Effector CD8-positive, alpha-beta T cell (primary cell): ENCODE data around the gene NR1I3.
"Not testable (repeated sequence)": the region's sequence is repeated elsewhere in the genome, so short reads cannot be mapped to it uniquely, and the experiment has no call there.

Experiments used
- DNase-seq: peaks from one replicate; lab custom pipeline; 2025; lab: John Stamatoyannopoulos, UW

The NR1I3 gene

DNA sequence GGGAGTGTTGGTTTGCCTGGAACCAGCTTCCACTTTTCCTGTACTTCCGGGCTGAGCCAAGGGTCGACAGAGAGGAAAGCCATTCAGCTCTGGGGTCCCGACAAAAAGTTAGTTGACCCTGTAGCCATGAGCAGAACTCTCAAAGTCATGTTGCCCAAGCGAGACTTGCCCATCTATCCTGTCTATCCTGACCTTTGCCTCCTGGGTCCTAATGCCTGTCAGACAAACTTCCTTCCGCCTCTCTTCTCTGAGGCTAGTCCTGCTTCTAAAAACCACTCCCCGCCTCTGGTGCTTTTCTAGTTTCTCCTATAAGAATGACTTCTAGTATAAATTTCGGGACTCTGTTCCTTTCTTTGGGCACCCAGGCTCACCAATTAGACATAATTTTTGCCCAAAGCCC, 12.8 kb upstream of the NR1I3 start:
- DNase-seq: no peak

DNA sequence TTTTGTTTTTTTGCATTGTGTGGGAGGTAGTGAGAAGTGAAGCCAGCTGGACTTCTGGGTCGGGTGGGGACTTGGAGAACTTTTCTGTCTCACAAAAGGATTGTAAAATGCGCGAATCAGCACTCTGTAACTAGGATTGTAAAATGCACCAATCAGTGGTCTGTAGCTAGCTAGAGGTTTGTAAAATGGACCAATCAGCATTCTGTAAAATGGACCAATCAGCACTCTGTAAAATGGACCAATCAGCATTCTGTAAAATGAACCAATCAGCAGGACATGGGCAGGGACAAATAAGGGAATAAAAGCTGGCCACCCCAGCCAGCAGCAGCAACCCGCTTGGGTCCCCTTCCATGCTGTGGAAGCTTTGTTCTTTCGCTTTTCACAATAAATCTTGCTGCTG, 12.1 kb upstream of the NR1I3 start:
- not testable (repeated sequence) for DNase-seq

DNA sequence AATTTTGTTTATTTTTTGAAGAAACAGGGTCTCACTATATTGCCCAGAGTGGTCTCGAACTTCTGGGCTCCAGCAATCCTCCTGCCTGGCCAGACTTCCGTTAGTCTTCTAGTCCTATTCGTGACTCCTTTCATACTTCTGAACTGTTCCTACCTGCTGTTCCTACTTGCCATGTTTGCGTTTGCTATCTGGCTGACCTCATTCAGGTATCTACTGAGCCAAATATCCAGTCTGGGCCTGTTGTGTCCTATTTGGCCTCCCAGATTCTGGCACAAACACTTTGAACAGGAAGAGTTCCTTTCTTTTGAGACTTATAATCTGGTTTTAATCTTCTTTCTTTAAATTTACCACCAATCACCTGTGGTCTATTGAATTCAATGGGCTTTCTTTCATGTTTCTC, 6.9 kb upstream of the NR1I3 start:
- no peak for DNase-seq

DNA sequence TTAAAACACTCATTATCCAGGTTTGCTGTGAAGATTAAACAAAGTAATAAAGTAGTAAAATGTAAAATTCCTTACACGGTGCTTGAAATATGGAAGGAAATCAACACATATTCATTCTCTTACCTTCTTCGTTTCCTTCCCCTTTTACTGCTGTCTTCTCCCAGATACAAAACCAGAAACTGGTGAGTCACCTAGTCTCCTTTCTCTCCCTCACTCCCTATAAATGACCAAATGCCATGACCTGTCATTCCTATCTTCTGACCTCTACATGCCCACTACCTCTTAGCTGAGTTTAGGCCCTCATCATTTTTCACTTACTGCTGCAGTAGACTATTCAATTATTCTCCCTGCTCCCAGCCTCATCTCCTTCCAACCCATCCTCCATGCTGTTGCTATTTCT, 4.3 kb upstream of the NR1I3 start:
- no peak for DNase-seq

DNA sequence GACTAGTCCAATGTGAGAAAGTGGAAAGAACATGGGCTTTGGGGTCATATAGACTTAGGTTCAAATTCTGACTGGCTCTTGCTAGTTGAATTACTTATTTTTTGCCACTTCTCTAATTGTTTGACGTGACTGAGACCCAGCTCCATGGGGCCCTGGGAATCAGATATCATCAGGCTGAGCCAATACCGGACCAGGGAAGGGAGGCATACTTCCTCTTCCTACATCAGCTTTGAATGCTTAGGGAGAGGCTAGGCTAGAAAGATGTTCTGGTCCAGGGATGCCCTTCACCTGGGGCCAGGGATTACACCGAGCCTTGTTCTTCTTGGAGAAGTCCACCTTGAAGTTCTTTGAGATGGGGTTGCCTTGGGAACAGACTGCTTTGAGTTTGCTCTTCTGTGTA, 3.7 kb upstream of the NR1I3 start:
- DNase-seq: no peak

DNA sequence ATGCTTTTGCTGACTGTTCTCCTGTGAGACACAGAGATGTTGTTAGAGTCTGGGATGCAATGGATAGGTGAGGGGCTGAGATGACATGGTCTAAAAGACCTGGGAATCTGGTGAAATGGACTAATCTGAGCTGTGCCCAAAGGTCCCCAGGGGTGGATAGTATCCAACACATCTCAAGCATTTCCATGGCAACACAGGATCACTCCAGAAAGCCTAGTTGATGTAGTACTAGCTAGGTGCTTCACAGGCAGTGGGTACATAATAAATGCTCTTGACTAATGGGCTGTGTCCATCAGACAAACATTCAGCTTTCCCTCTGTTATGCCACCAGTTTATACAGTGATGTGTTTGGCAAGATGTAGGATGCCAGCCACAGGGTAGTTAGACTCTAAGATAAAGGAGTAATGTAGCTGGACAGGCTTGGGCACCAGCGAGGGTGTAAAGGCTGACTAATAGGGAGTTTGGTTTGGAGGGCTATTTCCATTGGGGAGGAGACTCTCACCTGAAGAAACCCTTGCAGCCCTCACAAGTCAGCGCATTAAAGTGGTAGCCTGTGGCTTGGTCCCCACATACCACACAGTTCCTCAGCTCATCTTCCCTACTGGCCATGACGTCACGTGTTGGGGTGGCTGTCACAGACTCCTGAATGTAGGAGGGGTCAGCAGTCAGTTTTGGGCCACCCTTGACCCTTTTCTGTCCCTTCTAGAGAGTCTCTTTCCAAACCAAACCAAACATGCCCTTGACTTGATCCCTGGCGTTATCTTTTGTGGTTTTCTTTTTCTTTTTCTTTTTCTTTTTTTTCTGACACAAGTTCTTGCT, 1.8 kb downstream of the NR1I3 start:
- DNase-seq: no peak

DNA sequence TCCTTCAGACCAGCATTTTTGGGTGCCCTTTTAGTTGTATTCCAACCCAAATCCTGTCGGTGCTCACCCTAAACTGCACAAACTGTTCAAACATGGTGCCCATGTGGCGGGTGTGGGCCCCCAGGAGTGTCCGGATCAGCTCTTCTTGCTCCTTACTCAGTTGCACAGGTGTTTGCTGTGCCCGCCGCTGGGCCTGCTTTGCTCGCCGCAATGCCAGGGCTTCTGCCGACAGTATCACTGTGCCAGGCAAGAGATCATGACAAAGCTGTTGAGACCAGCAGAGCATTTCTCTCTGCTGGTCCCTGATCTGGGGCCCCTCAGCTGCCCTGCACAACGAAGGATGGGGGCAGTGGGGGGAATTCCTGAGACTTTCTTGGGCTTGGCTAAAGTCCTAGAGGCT, 4.9 kb downstream of the NR1I3 start:
- no peak for DNase-seq

DNA sequence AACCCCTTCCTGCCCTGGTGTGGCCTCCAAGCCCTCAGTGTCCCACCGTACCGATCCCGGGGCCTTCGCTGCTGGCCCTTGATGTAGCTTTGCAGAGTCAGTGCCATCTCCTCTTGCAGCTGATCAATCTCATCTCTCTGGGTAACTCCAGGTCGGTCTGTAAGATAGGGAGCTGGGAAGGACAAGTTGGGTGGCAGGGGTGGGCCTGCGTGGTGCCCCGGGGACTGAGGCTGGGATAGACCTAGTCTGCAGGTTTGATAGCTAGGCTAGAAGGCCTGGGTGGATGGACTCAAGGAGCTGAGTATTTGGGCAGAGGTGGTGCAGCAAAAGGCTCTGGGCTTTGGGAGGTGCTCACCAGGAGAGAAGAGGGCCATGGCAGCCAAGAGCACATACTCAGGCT, 7.2 kb downstream of the NR1I3 start:
- DNase-seq: no peak

DNA sequence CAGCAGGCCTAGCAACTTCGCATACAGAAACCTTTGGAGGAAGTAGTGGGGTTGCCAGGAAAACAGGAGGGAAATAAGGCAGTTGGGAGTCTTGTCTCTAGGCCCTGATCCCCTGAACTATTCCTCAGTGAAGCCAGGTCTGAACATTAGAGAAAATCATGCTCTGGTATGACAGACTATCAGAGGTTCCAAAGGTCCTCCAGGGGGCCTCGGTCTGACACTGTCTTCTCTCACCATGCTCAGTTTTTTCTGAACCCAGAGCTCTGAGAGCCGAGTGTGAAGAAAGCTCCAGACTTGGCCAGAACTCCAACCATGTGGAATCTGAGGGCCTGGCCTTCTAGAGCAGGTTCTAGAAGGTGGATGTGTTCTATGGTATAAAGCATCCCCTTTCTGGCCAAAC, 8.1 kb downstream of the NR1I3 start:
- no peak for DNase-seq

DNA sequence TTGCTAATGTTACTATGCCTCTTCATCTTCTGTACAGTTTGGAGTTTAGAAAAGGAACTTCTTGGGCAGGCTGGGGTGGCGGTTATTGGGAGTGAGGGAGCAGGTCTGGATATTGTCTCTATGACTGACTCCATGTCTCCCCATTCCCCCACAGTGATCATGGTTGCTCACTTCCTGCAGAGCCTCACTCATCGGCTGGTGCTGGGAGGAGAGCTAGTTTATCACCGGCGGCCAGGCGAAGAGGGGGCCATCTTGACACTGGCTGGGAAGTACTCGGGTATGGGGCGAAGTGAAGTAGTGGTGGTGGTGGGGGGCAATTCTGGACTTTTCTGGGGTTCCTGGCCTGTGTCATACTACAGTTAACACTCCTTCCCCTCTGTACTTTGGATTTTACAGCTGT, 10.0 kb downstream of the NR1I3 start:
- no peak for DNase-seq

DNA sequence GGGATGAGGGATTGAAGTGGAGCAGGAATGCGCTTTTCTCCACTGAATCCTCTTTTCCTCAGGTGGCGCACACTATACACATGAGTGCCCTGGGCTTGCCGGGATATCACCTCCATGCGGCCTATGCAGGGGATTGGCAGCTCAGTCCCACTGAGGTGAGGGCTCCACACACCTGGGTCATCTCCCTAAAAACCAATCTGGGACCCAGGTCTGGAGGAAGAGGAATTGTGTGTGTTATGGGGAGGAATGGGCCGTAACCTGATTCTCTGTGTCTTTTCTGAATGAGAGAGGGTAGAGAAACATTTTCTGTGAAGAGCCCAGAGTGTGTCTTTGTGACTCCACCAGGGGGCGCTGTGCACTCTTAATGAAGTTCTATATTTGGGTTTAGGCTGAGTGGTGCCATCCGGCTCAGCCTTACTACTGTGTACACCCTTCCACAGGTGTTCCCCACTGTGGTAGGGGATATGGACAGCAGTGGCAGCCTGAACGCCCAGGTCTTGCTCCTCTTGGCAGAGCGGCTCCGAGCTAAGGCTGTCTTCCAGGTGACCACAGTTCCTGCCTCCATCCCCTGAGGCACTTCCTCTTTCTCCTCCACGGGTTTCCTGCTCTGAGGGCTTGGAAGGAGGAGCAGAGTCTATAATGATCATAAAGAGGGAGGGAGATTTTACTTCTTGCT, 10.7 kb downstream of the NR1I3 start:
- peak; percentile 82 for DNase-seq

DNA sequence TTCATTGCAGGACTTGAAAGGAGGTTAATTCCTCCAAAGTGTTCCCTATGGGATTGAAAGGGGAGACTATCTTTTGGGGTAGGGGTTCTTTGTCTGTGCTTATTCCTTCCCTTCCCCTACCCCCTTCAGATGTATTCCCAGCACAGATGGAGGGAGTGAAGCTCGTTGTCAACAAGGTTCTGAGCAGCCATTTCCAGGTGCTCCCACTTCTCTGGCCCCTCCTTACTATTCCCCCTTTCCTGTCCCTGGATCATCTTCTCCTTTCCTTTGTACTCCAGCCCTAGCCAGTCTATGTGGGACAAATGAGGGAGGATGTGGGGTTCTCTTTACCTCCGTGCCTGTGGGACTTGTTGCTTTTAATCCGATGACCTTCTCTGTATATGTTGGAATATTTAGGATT, 11.2 kb downstream of the NR1I3 start:
- DNase-seq: no peak

DNA sequence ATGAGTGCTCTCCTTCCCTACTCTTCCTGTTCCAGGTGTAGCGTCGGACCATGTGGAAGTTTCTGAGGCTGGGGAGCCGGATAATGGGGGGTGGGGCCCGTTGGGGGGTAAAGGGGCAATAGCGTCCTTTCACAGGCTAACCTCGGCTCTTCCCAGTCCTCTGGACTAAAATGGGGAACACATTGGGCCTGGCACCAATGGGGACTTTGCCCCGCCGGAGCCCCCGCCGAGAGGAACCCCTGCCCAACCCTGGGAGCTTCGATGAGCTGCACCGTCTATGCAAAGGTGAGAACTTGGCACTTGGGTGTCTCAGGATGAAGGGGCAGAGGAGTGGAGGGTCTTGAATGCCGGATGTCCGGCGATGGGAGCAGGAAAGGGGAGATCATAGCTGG, 11.7 kb downstream of the NR1I3 start:
- no peak for DNase-seq

DNA sequence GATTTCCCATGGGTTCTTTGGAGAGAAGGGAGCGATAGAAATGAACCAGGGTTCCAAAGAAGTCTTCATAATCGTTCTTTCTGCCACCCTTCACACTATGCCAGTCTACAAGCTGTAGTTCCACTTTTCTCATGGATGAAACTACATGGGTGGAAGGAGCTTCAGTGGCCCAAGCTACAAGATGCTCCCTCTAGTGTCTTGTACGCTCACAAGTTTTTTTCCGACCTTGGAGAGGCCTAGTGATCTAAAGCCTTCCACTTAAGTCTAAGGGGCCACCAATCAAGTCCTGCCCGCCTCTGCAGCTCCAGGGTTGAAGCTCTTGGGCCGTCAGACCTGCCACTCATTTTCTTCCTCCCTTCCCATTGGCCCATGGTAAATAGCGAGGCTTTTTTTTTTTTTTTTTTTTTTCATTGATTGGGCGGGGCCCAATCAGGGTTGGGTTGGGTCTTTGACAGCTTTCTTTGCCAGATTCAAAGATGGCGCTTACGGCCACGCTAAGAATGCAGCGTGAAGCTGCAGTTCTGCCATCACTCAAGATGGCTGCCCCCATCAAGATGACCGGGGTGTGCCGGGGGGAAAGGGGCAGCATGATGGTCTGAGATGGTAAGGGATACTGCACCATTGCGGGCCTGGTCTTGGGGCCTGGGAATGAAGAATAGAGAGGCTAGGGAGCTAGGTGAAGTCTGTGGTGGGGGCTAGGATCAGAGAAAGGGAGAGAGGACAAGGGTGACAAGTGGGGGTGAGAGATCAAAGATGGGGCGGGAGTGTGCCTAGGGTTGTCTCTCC, 12.3 kb downstream of the NR1I3 start, which contains the start of gene TOMM40L:
TOMM40L (plus strand) TSS at position 527 of the 786 bp plus-strand sequence. CDS start 430 bp downstream, outside the sequence.
- peak; percentile 82 for DNase-seq

DNA sequence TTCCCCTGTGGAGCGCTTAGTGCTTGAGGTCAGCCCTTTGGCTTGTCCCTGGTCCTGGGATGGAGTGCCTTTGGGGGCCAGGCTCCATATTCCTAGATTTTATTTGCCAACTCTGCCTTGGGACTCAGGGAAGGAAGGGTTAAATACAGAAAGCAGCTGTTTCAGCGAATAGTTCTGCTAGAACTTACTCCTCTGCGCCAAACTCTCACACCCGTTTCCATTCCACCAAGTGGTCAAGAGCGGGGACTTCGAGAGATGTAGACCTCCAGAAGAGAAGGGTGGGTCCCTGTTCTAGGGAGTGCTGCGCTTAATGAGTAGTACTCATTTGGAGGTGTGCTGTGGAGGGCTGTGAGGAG, 12.8 kb downstream of the NR1I3 start:
- DNase-seq: no peak

DNA sequence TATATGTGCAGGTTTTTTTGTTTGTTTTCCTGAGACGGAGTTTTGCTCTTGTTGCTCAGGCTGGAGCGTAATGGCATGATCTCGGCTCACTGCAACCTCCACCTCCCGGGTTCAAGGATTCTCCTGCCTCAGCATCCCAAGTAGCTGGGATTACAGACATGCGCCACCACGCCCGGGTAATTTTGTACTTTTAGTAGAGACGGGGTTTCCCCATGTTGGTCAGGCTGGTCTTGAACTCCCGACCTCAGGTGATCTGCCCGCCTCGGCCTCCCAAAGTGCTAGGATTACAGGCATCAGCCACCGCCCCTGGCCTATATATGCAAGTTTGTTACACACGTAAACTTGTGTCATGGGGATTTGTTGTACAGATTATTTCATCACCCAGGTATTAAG, 13.3 kb downstream of the NR1I3 start:
- DNase-seq: not testable (repeated sequence)

DNA sequence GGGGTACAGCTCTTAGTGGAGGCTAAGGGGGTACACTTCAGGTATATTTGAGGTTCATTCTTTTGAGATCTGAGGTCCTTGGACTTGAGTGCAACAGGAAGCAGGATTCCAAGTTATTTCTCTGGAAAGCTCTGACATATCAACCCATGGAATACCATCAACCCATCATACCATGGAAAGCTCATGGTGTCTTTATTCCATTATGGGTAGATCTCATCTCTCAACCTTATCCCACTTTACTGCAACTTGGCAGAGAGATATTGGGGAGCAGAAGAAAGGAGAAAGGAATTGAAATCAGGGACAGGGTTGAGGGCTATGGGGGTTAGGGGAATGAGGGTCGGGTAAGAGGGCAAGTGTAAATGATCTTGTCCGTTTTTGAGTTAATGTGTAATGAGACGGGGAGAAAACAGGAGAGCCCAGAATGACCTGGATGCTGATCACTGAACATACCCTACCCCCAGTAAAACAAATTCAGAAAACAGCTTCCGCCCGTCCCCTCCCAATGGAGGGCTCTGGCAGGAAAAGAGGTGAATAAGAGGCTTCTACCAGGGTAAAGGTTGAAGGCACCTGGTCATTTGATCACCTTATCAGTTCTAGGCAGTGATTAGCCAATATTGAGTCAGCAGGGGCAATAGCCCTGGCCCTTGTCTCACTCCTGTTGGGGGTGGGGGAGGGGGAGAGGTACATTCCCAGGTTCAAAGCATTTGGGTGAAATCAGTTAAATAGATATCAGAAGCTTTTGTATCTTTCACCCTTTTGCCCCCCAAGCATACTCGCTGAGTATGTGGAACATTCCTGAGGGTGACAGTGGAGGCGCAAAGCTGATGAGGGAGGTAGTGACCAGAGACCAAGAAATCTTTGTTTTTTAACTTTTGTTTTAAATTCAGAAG, 14.0 kb downstream of the NR1I3 start:
- DNase-seq: no peak

DNA sequence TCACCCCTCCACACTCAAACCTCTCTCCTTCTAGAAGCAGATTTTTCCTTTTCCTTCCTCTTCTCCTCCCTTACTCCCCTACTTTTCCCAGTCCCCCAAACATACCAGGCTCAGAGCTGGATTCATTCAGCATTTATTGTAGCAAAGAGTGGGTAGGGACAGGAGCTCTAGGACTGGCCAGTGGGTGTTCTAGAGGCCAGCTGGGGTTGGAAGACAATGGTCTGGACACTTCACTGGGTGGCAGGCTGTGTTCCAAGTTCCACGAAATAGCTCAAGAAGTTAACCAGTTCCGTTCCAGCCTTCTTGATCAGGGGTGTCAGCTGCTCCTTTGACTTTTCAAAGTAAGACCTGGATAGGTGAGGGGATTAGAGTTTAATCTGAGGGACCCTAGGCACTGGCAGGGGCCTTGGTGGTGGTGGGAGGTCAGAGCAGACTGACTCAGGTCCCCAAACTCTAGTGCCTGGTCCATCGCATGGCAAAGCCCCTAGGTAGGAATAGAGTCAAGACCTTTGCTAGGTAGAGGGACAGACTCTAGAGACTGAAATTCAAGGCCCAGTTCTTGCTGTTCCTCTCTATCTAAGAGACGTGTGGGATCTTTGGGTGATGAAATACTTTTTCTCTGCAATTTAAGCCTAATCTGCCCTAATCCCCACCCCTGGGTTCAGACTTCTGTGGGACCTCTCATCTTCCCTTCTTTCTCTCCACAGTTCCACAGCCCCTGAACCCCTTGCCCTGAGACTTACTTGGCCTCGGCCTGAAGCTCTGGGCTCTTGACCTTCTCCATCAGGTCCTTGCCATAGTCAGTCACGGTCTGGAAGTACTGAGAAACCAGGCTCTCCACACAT, 15.6 kb downstream of the NR1I3 start:
- DNase-seq: no peak

DNA sequence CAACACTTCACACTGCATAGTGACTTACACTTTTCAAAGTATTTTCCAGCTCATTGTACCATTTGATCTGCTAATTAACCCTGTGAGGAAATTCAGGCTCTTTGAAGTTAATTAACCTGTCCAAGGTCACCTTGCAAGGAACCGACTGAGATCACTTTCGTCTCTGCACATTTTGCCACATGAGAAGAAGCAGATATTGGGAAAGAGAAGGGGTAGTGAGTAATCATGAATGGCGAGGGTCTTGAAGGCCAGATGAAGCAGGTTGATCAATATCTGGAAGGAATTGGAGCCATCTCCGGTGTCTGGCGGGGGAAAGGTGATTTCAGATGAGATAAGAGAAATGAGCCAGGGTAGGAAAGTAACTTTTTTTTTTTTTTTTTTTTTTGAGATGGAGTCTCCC, 18.0 kb downstream of the NR1I3 start:
- no peak for DNase-seq

DNA sequence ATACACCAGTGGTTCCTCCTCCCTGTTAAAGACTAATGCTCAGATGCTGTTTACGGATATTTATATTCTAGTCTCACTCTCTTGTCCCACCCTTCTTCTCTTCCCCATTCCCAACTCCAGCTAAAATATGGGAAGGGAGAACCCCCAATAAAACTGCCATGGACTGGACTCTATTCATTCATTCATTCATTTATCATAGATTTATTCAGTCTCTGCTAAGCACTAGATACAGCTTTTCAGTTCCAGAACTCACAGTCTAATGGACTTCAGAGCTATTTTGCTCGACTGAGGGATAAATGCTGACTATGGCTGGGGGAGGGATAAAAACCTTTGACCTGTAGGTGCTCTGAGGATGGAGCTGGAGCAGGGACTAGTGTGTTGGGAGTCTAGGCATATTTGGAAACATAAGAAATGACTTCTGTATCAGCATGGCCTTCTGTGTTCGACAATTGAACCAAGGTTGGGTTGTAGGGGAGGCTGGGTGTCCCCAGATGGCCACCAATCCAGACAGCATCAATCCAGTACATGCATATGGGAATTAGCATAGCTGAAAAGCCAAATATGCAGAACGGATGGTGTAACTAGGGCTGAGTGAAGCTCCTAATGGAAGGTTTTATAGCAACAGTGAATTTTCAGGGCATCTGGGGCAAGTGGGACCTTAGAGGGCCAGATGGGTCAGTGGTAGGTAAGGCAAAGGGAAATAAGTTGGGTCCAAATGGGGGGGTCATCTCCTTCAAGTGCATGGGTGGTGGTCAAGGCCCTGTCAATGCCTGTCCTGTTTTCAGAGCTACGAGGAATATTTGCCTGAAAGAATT, 18.7 kb downstream of the NR1I3 start:
- no peak for DNase-seq
